Posterior cingulate gyrus (tissue), 11 donors: Measurements from ENCODE around the gene BECN2.

Experiments used
- DNase-seq, 10 donors: peaks; one replicate each; pipeline versions ENCODE4 v3.0.0 to v3.0.0-alpha.2; 2020 to 2021; ENCODE audit warnings: mixed read lengths in 3 of 10
- intact Hi-C: fragments of 100-400 bp; cut with DNase I; formaldehyde crosslinking; loops from one replicate; pipeline ENCODE4 v1.15.1; 2023

Gene BECN2

GRCh38 chr1:241957692-241958494 is at the start of gene BECN2:
TSS of gene BECN2 (plus strand) at chr1:241957767. CDS start at chr1:241957767, 0 bp downstream.
- DNase-seq, result peak in 1 of 10 donors; percentile 75
- intact Hi-C loops, result no loop called here

GRCh38 chr1:241916196-241916595 is 41.4 kb upstream of the BECN2 start:
- no peak for DNase-seq
- intact Hi-C loops, result no loop called here

GRCh38 chr1:241917487-241917886 is 40.1 kb upstream of the BECN2 start:
- DNase-seq, result peak in 1 of 10 donors; percentile 77

GRCh38 chr1:241918879-241919278 is 38.7 kb upstream of the BECN2 start:
- DNase-seq, result no peak
- intact Hi-C loops, result no loop called here

More at GRCh38 chr1:241917487-241917886, 40.1 kb upstream of the BECN2 start:
- intact Hi-C loops, result no loop called here

GRCh38 chr1:241924080-241924808 is 33.3 kb upstream of the BECN2 start:
- intact Hi-C loops, result no loop called here
- no peak for DNase-seq

- intact Hi-C loops, result no loop called here
- DNase-seq, result no peak
Measured at GRCh38 chr1:241926141-241926540, 31.4 kb upstream of the BECN2 start.

GRCh38 chr1:241927321-241927720 is 30.2 kb upstream of the BECN2 start:
- intact Hi-C loops, result no loop called here
- no peak for DNase-seq

GRCh38 chr1:241932845-241933244 is 24.7 kb upstream of the BECN2 start:
- no peak for DNase-seq
- intact Hi-C loops, result no loop called here

- peak in 6 of 10 donors; percentile 18 to 88 (median 50) for DNase-seq
- intact Hi-C loops, result no loop called here
Measured at GRCh38 chr1:241934201-241934848, 23.2 kb upstream of the BECN2 start.

- DNase-seq, result no peak
- intact Hi-C loops, result no loop called here
Measured at GRCh38 chr1:241934866-241935265, 22.7 kb upstream of the BECN2 start.

GRCh38 chr1:241939798-241940197 is 17.8 kb upstream of the BECN2 start:
- intact Hi-C loops, result no loop called here
- DNase-seq, result peak in 1 of 10 donors; percentile 2

- no peak for DNase-seq
- intact Hi-C loops, result no loop called here
Measured at GRCh38 chr1:241942738-241943137, 14.8 kb upstream of the BECN2 start.

- intact Hi-C loops, result no loop called here
- no peak for DNase-seq
Measured at GRCh38 chr1:241944300-241944699, 13.3 kb upstream of the BECN2 start.

- peak in 1 of 10 donors; percentile 22 for DNase-seq
- intact Hi-C loops, result no loop called here
Measured at GRCh38 chr1:241947354-241947753, 10.2 kb upstream of the BECN2 start.

- no peak for DNase-seq
- intact Hi-C loops, result no loop called here
Measured at GRCh38 chr1:241950390-241950789, 7.2 kb upstream of the BECN2 start.

GRCh38 chr1:241962153-241962552 is 4.6 kb downstream of the BECN2 start:
- intact Hi-C loops, result no loop called here
- DNase-seq, result peak in 1 of 10 donors; percentile 17

GRCh38 chr1:241963722-241964121 is 6.2 kb downstream of the BECN2 start:
- intact Hi-C loops, result no loop called here

GRCh38 chr1:241964550-241965282 is 7.1 kb downstream of the BECN2 start:
- intact Hi-C loops, result no loop called here

More at GRCh38 chr1:241963722-241964121, 6.2 kb downstream of the BECN2 start:
- peak in 1 of 10 donors; percentile 3 for DNase-seq

GRCh38 chr1:241968611-241969010 is 11.0 kb downstream of the BECN2 start:
- DNase-seq, result no peak
- intact Hi-C loops, result no loop called here

More at GRCh38 chr1:241964550-241965282, 7.1 kb downstream of the BECN2 start:
- DNase-seq, result peak in 1 of 10 donors; percentile 18

- DNase-seq, result peak in 4 of 10 donors; percentile 12 to 82 (median 35)
- intact Hi-C loops, result no loop called here
Measured at GRCh38 chr1:241972703-241973369, 15.3 kb downstream of the BECN2 start.
